K562 (cell line): ENCODE results near the gene TMED4. TPM values are rescaled to one million over a fixed set of nuclear protein-coding genes. Genes with fewer than 3 reads are reported as not detected.

Experiments
- CBX5 ChIP-seq: IDR thresholded peaks from 2 replicates; pipeline ENCODE4 v1.6.1; 2014; ENCODE audit warnings: low read depth, borderline replicate concordance
- CCNT2 ChIP-seq: IDR thresholded peaks from 2 replicates; pipeline ENCODE4 v1.6.1; 2011; ENCODE audit warnings: borderline replicate concordance, low read depth, mild to moderate bottlenecking, moderate library complexity, mixed read lengths, low read length; ENCODE audit not compliant: insufficient read length; ENCODE audit errors: extremely low read depth
- EP300 ChIP-seq: IDR thresholded peaks from 2 replicates; pipeline ENCODE4 v1.6.1; 2012; ENCODE audit warnings: low read length, improper control_type of control experiment
- HOMEZ ChIP-seq: fragments of 250-450 bp; sonication (Bioruptor Pico); IDR thresholded peaks from 2 replicates; pipeline ENCODE4 v1.4.0; 2020; ENCODE audit warnings: mild to moderate bottlenecking, moderate library complexity
- IFI16 ChIP-seq: fragments of 250-450 bp; sonication (Bioruptor Pico); IDR thresholded peaks from 2 replicates; pipeline ENCODE4 v2.1.2; 2022; ENCODE audit warnings: mild to moderate bottlenecking, inconsistent platforms
- MLX ChIP-seq, 2 experiments: fragments of 450-650 bp in 1 of 2; sonication (generic) in 1 of 2; formaldehyde crosslinking; conservative IDR thresholded peaks; 2 replicates each; pipeline versions ENCODE4 v1.4.0 to v1.8.1; 2020 to 2022; ENCODE audit warnings: mild to moderate bottlenecking in 1 of 2, missing genetic modification reagents in 1 of 2
- NELFE ChIP-seq: IDR thresholded peaks from 2 replicates; pipeline ENCODE4 v1.6.1; 2011; ENCODE audit warnings: mild to moderate bottlenecking; ENCODE audit not compliant: insufficient read depth, insufficient read length
- NR2F6 ChIP-seq: fragments of 450-650 bp; formaldehyde crosslinking; IDR thresholded peaks from 2 replicates; pipeline ENCODE4 v1.4.0; 2020; ENCODE audit warnings: mild to moderate bottlenecking
- PTBP1 ChIP-seq: fragments of 200-400 bp; formaldehyde crosslinking; IDR thresholded peaks from 2 replicates; pipeline ENCODE4 v1.6.1; 2017; ENCODE audit warnings: low read depth, low read length
- STAT6 ChIP-seq: sonication (generic); formaldehyde crosslinking; IDR thresholded peaks from 2 replicates; pipeline ENCODE4 v1.8.1; 2023; ENCODE audit warnings: mild to moderate bottlenecking, missing genetic modification reagents
- THRB ChIP-seq: fragments of 450-650 bp; formaldehyde crosslinking; conservative IDR thresholded peaks from 2 replicates; pipeline ENCODE4 v1.4.0; 2022; ENCODE audit warnings: mild to moderate bottlenecking, missing genetic modification characterization
- YBX1 ChIP-seq: fragments of 450-650 bp; IDR thresholded peaks from 2 replicates; pipeline ENCODE4 v1.7.1; 2016; ENCODE audit warnings: mild to moderate bottlenecking
- ZNF146 ChIP-seq: IDR thresholded peaks from one replicate; pipeline ENCODE4 v1.6.1; 2018; ENCODE audit warnings: missing compliant biosample characterization; ENCODE audit not compliant: unreplicated experiment
- polyA plus RNA-seq, 8 experiments: library from polyadenylated mRNA; depleted of rRNA in 4 of 8; stranded (reverse) in 5 of 8; unstranded in 3 of 8; fragments of >200 nt; fragmentation: Nextera tagmentation in 2 of 8; fragmentation: Illumina TruSeq in 1 of 8; extraction: Ambion mirVana in 2 of 8; extraction: Trizol in 1 of 8; gene quantifications; 2 replicates each; pipeline versions ENCODE4 v1.2.1 to v1.2.3, GENCODE V29; 2011 to 2014; ENCODE audit warnings: inconsistent platforms in 1 of 8, missing spikeins in 1 of 8
- total RNA-seq, 7 experiments: library from RNA; depleted of rRNA in 6 of 7; stranded (reverse); fragments of >200 nt in 6 of 7; fragmentation: Illumina TruSeq in 2 of 7; extraction: Trizol in 2 of 7; gene quantifications; 2 replicates each; pipeline versions ENCODE4 v1.2.1 to v1.2.3, GENCODE V29; 2011 to 2021; ENCODE audit warnings: low replicate concordance in 1 of 7
- TF ChIP-seq, protein P1 (sequence below): IDR thresholded peaks from 2 replicates; pipeline ENCODE4 v1.6.1; 2012; ENCODE audit warnings: low read depth, low read length, improper control_type of control experiment, borderline replicate concordance

TMED4 gene
- total and polyA plus RNA-seq, 9 of the 15 experiments (the other 6 are each of a cell fraction or from before 2014, with no cell fraction given) = 20.3 to 64.0 (median 42.1) TPM

- TF ChIP-seq STAT6 (CRISPR knock-in tag) = no peak
- peak; percentile 89 for TF ChIP-seq THRB (CRISPR knock-in tag)
- TF ChIP-seq MLX (CRISPR knock-in tag; conservative IDR thresholded peaks at IDR 0.05) = no peak
- TF ChIP-seq, protein P1, sequence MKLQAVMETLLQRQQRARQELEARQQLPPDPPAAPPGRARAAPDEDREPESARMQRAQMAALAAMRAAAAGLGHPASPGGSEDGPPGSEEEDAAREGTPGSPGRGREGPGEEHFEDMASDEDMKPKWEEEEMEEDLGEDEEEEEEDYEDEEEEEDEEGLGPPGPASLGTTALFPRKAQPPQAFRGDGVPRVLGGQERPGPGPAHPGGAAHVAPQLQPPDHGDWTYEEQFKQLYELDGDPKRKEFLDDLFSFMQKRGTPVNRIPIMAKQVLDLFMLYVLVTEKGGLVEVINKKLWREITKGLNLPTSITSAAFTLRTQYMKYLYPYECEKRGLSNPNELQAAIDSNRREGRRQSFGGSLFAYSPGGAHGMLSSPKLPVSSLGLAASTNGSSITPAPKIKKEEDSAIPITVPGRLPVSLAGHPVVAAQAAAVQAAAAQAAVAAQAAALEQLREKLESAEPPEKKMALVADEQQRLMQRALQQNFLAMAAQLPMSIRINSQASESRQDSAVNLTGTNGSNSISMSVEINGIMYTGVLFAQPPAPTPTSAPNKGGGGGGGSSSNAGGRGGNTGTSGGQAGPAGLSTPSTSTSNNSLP = no peak; the same call in 1 of the 2 replicates
- no peak for TF ChIP-seq ZNF146 (CRISPR knock-in tag)
- peak; percentile 20 for TF ChIP-seq CCNT2
- TF ChIP-seq NR2F6 (CRISPR knock-in tag) = no peak
- no peak for TF ChIP-seq EP300
- TF ChIP-seq CBX5 = no peak
- no peak for TF ChIP-seq NELFE
- TF ChIP-seq IFI16 (CRISPR knock-in tag) = no peak
- TF ChIP-seq YBX1 = no peak
- TF ChIP-seq HOMEZ (CRISPR knock-in tag) = no peak
- TF ChIP-seq PTBP1 = no peak
Measured at GRCh38 chr7:44606341-44607140, 24.5 kb upstream of the TMED4 start, which contains the start of gene OGDH (continued).
